Fibroblast of skin of back (primary cell): ENCODE data around the gene RGP1.

Experiments
- DNase-seq: peaks from one replicate; pipeline ENCODE4 v3.0.0-alpha.2; 2013

RGP1 gene

GRCh38 chr9:35771943-35772342, 22.9 kb downstream of the RGP1 start:
- no peak for DNase-seq

GRCh38 chr9:35774907-35775635, 26.0 kb downstream of the RGP1 start:
- DNase-seq, result no peak

- no peak for DNase-seq
These were observed 26.9 kb downstream of the RGP1 start for GRCh38 chr9:35776018-35776417.

DNA sequence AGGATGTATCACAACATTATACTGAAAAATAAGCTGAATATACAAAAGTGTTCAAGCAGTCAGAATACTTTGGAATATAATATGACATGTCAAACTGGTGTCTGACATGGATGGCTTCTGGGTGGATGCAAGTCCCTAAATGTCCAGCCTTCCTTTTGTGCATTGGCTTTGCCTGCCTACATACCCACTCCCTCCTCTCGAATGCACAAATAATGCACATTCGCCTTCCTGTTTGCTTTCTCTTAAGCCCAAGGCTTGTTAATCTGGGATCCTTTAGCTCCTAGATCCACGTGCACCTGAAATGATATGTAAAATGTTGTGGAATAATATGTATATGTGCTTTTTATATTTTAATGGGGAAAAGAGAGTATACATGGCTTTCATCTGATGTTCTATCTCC, 29.4 kb downstream of the RGP1 start:
- DNase-seq, result no peak

- no peak for DNase-seq
These were observed 32.0 kb downstream of the RGP1 start for GRCh38 chr9:35781066-35781465.

GRCh38 chr9:35783418-35783817, 34.3 kb downstream of the RGP1 start:
- no peak for DNase-seq

DNA sequence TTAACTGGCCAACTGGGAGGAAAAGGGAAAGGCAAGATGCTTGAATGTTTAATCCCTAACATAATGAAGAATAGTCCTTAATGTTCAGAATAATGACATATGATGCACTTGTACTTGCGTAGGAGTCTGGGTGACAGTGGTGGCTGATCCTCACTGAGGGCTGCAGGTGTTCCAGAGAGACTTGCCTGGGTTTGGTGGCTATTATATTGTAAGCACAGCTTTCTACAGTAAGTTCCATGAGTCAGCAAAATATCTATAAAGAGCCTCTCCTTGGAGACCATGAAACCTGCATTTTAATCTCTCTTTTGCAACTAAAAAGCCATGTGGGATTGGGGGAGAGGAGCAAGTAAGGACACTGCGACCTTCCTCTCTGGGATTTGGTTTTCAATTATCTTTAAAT, 40.5 kb downstream of the RGP1 start:
- no peak for DNase-seq

GRCh38 chr9:35790025-35790384, 40.9 kb downstream of the RGP1 start:
- DNase-seq, result no peak

DNA sequence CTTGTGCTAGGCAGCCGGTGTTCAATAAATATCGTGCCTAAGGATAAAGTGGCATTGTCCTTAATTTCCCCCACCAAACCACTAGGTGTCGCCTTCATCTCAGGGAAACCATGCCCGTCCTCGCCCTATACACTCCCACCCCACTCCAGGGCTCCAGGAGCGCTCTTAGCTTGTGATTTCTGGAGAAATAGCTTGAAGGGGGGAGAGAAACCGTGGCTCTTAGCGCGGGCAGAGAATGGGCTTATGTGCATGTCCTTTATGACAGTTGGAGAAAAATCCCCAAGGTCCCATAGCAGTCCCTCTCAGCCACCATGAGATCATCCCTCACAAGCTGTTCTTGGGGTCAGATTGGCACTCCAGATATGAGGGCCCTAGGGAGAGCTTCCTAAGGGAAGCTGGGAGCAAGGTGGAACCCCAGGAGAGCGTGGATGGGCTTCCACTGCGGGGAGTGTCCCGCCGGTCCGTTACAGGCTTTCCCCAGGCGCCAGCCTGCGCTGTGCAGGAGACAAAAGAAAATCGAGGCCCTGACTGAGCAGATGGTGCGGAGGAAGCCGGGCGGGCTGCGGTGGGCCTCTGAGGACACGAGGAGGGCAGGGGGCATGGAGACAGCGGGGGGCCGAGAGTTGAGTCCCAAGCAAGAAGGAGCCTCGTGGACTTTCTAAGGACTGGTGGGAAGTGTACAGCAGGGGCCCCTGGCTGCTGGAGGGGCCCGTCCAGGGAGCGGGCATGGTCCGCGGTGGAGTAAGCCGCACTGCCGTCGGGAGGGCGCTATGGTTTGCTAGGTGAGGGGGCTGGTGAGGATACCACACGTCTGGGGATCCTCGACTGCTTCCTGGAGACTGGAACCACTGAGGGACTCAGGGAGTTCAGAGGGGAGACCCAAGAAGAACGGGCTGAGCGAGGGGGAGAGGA, 41.6 kb downstream of the RGP1 start:
- peak; percentile 88 for DNase-seq

- peak; percentile 52 for DNase-seq
These were observed 42.3 kb downstream of the RGP1 start, which contains the start of gene NPR2 for GRCh38 chr9:35791297-35791921. Gene NPR2 (plus strand): TSS chr9:35791591. CDS start chr9:35792409, 818 bp downstream.

GRCh38 chr9:35792024-35792813, 43.1 kb downstream of the RGP1 start:
- DNase-seq, result no peak

GRCh38 chr9:35792826-35793225, 43.7 kb downstream of the RGP1 start:
- DNase-seq, result no peak

DNA sequence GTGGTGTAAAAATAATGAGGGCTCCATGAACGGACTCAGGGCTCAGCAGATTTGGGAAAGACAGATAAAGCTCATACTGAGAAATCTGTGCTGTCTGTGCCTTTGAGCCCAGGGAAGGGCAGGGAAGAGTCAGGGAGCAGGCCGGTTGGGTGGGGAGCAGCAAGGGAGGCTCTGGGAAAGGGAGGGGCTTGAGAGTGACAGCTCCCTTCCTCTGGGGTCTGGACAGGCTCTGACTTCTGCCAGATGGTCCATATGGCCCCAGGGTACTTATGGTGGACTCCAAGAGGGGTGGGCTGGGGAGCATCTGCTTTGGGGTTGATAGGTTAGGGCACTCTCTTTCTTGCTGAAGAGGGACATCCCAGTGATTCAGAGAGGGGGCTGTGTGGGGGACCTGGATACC, 44.4 kb downstream of the RGP1 start:
- DNase-seq, result no peak

- no peak for DNase-seq
These were observed 46.6 kb downstream of the RGP1 start for GRCh38 chr9:35795695-35796094.

DNA sequence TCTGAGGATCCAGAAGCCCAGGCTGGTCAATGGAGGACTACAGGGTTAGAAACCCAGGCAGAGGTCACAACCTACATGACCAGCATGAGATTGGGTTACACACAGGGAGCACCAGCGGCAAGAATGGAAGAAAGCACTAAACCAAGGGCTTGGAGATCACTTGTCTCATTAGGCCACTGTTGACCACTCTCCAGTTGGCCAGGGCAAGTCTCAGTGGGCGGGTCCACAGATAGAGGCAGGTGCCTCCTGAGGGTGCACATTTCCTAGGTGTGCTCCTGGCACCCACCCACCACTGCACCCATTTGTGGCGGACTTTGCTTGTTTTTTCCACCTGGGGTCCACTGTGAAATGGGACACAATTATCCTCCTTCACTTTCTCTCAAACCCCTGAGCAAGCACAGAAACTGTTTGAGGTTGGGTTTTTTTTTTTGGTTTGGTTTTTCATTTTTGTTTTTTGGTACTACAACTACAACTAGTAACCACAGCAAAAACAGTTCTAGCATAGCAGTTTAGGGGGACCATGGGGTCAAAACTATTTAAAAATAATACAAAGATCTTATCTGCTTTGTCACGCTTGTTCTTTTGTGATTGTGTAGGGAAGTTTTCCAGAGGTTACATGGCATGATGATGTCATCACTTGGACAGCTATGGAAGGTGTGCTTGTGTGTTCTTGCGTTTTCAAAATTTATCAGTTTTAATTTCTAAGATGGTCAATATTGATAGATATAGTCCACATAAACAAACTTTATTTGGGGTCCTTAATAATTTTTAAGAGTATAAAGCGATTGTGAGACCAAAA, 48.4 kb downstream of the RGP1 start:
- DNase-seq, result no peak

GRCh38 chr9:35798658-35799374, 49.7 kb downstream of the RGP1 start:
- peak; percentile 49 for DNase-seq

GRCh38 chr9:35800530-35800929, 51.4 kb downstream of the RGP1 start:
- no peak for DNase-seq

GRCh38 chr9:35801328-35802128, 52.4 kb downstream of the RGP1 start:
- no peak for DNase-seq

DNA sequence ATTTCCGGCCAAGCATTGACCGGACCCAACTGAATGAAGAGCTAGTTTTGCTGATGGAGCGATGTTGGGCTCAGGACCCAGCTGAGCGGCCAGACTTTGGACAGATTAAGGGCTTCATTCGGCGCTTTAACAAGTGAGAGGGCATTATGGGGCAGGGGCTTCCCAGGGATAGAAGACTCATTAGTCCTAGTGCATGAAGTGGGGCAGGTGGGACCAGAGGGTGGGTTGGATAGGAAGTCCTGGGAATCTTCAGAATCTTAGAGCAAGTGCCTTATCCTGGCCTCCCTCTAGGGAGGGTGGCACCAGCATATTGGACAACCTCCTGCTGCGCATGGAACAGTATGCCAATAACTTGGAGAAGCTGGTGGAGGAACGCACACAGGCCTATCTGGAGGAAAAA, 57.0 kb downstream of the RGP1 start:
- DNase-seq, result no peak
